GM19023 (cell line): ENCODE measurements around the gene KLHL13.

Experiments
- ATAC-seq: cut with Tn5 transposase; IDR thresholded peaks from one replicate; pipeline ENCODE4 v1.9.1; 2021; ENCODE audit warnings: mild to moderate bottlenecking, moderate library complexity; ENCODE audit not compliant: unreplicated experiment

KLHL13 gene

DNA sequence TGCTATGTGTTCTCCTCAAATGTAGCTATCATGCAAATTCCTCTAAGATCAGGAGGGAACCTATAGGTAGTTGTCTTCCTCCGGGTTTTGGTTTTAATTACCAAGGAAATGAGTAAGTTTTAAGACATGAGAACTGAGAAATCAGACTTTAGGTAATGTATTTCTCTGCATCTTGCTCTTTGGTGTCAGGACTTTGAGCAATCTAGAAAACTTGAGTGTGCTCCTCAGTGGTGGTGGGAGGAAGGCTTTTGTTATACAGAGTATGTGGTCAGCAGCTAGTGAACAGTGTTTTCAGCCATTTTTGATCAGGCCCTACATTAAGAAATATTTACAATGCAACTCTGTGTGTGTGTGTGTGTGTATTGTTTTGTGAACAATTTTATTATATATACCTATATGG is 224.1 kb downstream of the KLHL13 start:
- no peak for ATAC-seq

DNA sequence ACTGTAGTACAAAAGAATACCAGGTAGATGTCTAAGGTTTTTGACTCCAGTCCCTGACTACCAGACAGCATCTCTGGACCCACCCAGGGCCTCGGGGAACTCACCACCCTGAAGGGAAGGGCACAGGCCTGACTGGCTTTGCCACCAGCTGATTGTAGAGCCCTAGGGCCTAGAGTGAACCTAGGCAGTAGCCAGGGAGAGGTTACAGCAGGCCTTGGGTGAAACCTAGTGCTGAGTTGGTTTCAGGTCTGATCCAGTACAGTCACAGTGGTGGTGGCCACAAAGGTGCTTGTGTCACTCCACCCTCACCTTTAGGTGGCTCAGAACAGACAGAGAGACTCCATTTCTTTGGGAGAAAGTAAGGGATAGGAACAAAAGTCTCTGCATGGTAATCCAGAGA is 244.8 kb downstream of the KLHL13 start:
- no peak for ATAC-seq

DNA sequence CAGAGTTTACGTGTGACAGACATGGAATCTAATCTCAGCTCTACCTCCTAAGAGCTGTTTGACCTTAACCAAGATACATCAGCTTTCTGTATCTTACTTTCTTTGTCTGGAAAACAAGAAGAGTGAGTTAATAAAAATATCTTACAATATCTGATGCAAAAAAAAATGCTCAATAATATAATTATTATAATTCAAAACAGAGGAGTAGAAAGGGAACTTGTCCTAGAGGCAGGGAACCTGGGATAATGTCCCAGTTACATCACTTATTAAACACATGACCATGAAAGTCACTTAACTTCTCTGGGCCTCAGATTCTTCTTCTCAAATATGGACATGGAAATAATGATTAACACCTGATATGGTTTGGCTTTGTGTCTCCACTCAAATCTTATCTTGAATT is 256.1 kb downstream of the KLHL13 start:
- no peak for ATAC-seq

DNA sequence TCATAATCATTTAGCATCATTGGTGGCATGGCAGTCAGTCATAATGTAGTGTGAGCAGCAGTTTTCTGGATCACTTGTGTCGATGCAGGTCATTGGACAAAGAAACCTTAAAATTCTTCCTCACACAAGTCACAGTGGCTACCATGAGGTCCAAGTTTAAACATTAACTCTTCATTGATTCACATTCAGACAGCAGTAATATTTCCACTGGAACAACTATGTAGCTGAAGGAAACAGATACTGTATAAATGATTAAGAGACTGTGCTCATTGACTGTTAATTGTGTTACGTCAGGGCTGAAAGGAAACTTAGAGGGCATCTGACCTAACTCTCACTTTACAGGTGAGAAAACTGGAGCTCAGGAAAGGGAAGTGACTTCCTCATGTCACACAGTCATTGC is 261.8 kb downstream of the KLHL13 start:
- ATAC-seq, result no peak

DNA sequence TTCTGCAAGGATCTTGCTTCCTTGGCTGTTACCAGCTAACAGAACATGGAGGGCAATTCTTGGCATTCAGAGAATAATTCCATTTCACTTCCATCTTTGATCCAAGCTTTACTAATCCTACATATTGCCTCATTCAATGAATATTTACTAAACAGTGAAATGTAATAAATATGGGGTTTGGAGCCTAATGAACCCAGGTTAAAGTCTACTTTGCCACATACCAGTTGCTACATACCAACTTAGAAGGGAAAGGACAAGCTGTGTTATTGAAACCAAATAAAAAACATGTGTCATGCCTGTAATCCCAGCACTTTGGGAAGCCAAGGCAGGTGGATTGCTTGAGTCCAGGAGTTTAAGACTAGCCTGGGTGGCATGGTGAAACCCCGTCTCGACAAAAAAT is 265.6 kb downstream of the KLHL13 start:
- no peak for ATAC-seq
